Trophoblast cell (in vitro differentiated cells and primary cell): Measurements from ENCODE around the gene TSEN54.

Source experiments
- DNase-seq, 2 donors: peaks; one replicate each; pipeline ENCODE4 v3.0.0-alpha.2; 2016
- H2AFZ ChIP-seq: 2 replicates; pipeline ENCODE4 v1.6.1; 2013; ENCODE audit warnings: low read length, moderate library complexity, mild to moderate bottlenecking; ENCODE audit not compliant: insufficient read depth, poor library complexity
- H2AK5ac ChIP-seq: 2 replicates; pipeline ENCODE4 v1.6.1; 2013; ENCODE audit warnings: mild to moderate bottlenecking, low read length
- H2BK120ac ChIP-seq: 2 replicates; pipeline ENCODE4 v1.6.1; 2013; ENCODE audit warnings: low read length, mild to moderate bottlenecking, moderate library complexity; ENCODE audit not compliant: insufficient read depth, poor library complexity
- H2BK12ac ChIP-seq: 2 replicates; pipeline ENCODE4 v1.6.1; 2013; ENCODE audit warnings: mild to moderate bottlenecking, low read length, moderate library complexity
- H2BK5ac ChIP-seq: 2 replicates; pipeline ENCODE4 v1.6.1; 2013; ENCODE audit warnings: low read length, low read depth, moderate library complexity, mild to moderate bottlenecking; ENCODE audit not compliant: poor library complexity
- H3K14ac ChIP-seq: 2 replicates; pipeline ENCODE4 v1.6.1; 2013; ENCODE audit warnings: mild to moderate bottlenecking, low read length
- H3K18ac ChIP-seq: 2 replicates; pipeline ENCODE4 v1.6.1; 2013; ENCODE audit warnings: mild to moderate bottlenecking, low read length
- H3K23ac ChIP-seq: 2 replicates; pipeline ENCODE4 v1.6.1; 2013; ENCODE audit warnings: low read length
- H3K27ac ChIP-seq: 2 replicates; pipeline ENCODE4 v1.5.1; 2013; ENCODE audit warnings: low read depth, mild to moderate bottlenecking, inconsistent platforms, low read length, moderate library complexity
- H3K27me3 ChIP-seq: 2 replicates; pipeline ENCODE4 v1.6.1; 2013; ENCODE audit warnings: inconsistent platforms, mild to moderate bottlenecking, low read length, moderate library complexity; ENCODE audit not compliant: insufficient read depth
- H3K36me3 ChIP-seq, 2 experiments: 1 replicate in 1 of 2; 2 replicates in 1 of 2; pipeline ENCODE4 v1.6.1; 2013; ENCODE audit warnings: low read length in 2 of 2, mild to moderate bottlenecking in 2 of 2, moderate library complexity in 1 of 2; ENCODE audit not compliant: insufficient read depth in 2 of 2, control insufficient read depth in 1 of 2
- H3K4ac ChIP-seq: 2 replicates; pipeline ENCODE4 v1.6.1; 2013; ENCODE audit warnings: low read depth, mild to moderate bottlenecking, low read length, moderate library complexity
- H3K4me1 ChIP-seq, 2 experiments: 1 replicate in 1 of 2; 2 replicates in 1 of 2; pipeline ENCODE4 v1.6.1; 2013; ENCODE audit warnings: low read length in 2 of 2, mild to moderate bottlenecking in 2 of 2, moderate library complexity in 1 of 2; ENCODE audit not compliant: insufficient read depth in 2 of 2, control insufficient read depth in 1 of 2
- H3K4me2 ChIP-seq: 2 replicates; pipeline ENCODE4 v1.6.1; 2013; ENCODE audit warnings: inconsistent platforms, mild to moderate bottlenecking, low read length, moderate library complexity
- H3K4me3 ChIP-seq: 2 replicates; pipeline ENCODE4 v1.5.1; 2013; ENCODE audit warnings: mild to moderate bottlenecking, low read depth, low read length, inconsistent platforms
- H3K79me1 ChIP-seq: one replicate; pipeline ENCODE4 v1.6.1; 2013; ENCODE audit warnings: low read length
- H3K79me2 ChIP-seq: 2 replicates; pipeline ENCODE4 v1.6.1; 2013; ENCODE audit warnings: low read length, mild to moderate bottlenecking; ENCODE audit not compliant: control insufficient read depth, insufficient read depth, poor library complexity
- H3K9ac ChIP-seq: 2 replicates; pipeline ENCODE4 v1.6.1; 2013; ENCODE audit warnings: mild to moderate bottlenecking, low read length
- H3K9me3 ChIP-seq: 2 replicates; pipeline ENCODE4 v1.6.1; 2013; ENCODE audit warnings: low read depth, mild to moderate bottlenecking, control low read depth, inconsistent platforms, low read length; ENCODE audit not compliant: insufficient read depth
- H4K12ac ChIP-seq: 2 replicates; pipeline ENCODE4 v1.6.1; 2013; ENCODE audit warnings: low read depth, mild to moderate bottlenecking, low read length, moderate library complexity
- H4K8ac ChIP-seq: 2 replicates; pipeline ENCODE4 v1.6.1; 2013; ENCODE audit warnings: low read depth, mild to moderate bottlenecking, low read length, moderate library complexity
- H4K91ac ChIP-seq: one replicate; pipeline ENCODE4 v1.6.1; 2013; ENCODE audit warnings: low read depth, mild to moderate bottlenecking, low read length, moderate library complexity
- WGBS: extraction: QIAGEN DNeasy Blood & Tissue Kit; methylation state at CpG from one replicate; pipeline ENCODE4 v1.1.7; 2013; ENCODE audit warnings: missing lambda C conversion rate; ENCODE audit not compliant: insufficient read length, insufficient coverage; ENCODE audit errors: extremely low coverage; 5-methylcytosine and 5-hydroxymethylcytosine counted together

TSEN54 gene

GRCh38 chr17:75551266-75551665, 34.9 kb downstream of the TSEN54 start:
- peak overlapping the region; percentile 33 for H3K14ac ChIP-seq
- H3K9me3 ChIP-seq, result no peaks in the 10 kb centered on the region
- peak overlapping the region; percentile 7 for H3K18ac ChIP-seq
- peaks cover 0 to 2% of the 10 kb centered on the region in 2 experiments for H3K36me3 ChIP-seq
- peaks cover 36 to 46% of the 10 kb centered on the region in 2 experiments for H3K4me1 ChIP-seq
- peak; percentile 95 for DNase-seq
- H2BK12ac ChIP-seq, result peak overlapping the region; percentile 76
- peaks cover 21% of the 10 kb centered on the region for H3K79me1 ChIP-seq
- H3K4me2 ChIP-seq, result no peak overlapping the region
- H3K4me3 ChIP-seq, result no peak overlapping the region
- H4K91ac ChIP-seq, result peak overlapping the region; percentile 41
- H2BK120ac ChIP-seq, result no peak overlapping the region
- H2AFZ ChIP-seq, result no peak overlapping the region
- H2BK5ac ChIP-seq, result no peak overlapping the region
- no peak overlapping the region for H3K23ac ChIP-seq
- H3K4ac ChIP-seq, result no peak overlapping the region
- H4K8ac ChIP-seq, result no peak overlapping the region
- no CpG with 5 or more reads among the region's 7 CpGs for WGBS
- no peak overlapping the region for H3K9ac ChIP-seq
- H3K27me3 ChIP-seq, result no peaks in the 10 kb centered on the region
- H3K27ac ChIP-seq, result no peak overlapping the region
- H3K79me2 ChIP-seq, result no peaks in the 10 kb centered on the region
- peak overlapping the region; percentile 15 for H2AK5ac ChIP-seq
- no peak overlapping the region for H4K12ac ChIP-seq

- Histone ChIP-seq H3K4me2 (peak overlapping the region; percentile 47), H3K9ac (no peak overlapping the region), H3K14ac (peak overlapping the region; percentile 41), H3K36me3 (peaks cover 0 to 2% of the 10 kb centered on the region in 2 experiments), H3K79me2 (no peaks in the 10 kb centered on the region), H3K79me1 (peaks cover 26% of the 10 kb centered on the region), H2AFZ (no peak overlapping the region), H2BK12ac (peak overlapping the region; percentile 29), H4K8ac (peak overlapping the region; percentile 30), H3K23ac (no peak overlapping the region), H4K91ac (peak overlapping the region; percentile 58), H2BK5ac (peak overlapping the region; percentile 49), H3K4me3 (no peak overlapping the region), H2BK120ac (peak overlapping the region; percentile 50), H3K9me3 (no peaks in the 10 kb centered on the region), H3K27ac (peak overlapping the region; percentile 91), H3K4ac (no peak overlapping the region), H3K27me3 (no peaks in the 10 kb centered on the region), H2AK5ac (no peak overlapping the region), H4K12ac (no peak overlapping the region), H3K4me1 (peaks cover 43 to 55% of the 10 kb centered on the region in 2 experiments), H3K18ac (peak overlapping the region; percentile 35)
- peak; percentile 63 to 81 for DNase-seq
- WGBS, result no CpG with 5 or more reads among the region's 14 CpGs
Observed at GRCh38 chr17:75552425-75553294, 36.3 kb downstream of the TSEN54 start.

- peak overlapping the region; percentile 45 for H3K9ac ChIP-seq
- peak overlapping the region; percentile 30 for H4K8ac ChIP-seq
- no peak overlapping the region for H3K4ac ChIP-seq
- DNase-seq, result peak; percentile 70 to 92
- peak overlapping the region; percentile 91 for H3K27ac ChIP-seq
- H3K27me3 ChIP-seq, result no peaks in the 10 kb centered on the region
- H3K9me3 ChIP-seq, result no peaks in the 10 kb centered on the region
- peaks cover 0 to 6% of the 10 kb centered on the region in 2 experiments for H3K36me3 ChIP-seq
- H3K4me2 ChIP-seq, result peak overlapping the region; percentile 47
- no peak overlapping the region for H2AFZ ChIP-seq
- no CpG with 5 or more reads among the region's 8 CpGs for WGBS
- H3K79me2 ChIP-seq, result no peaks in the 10 kb centered on the region
- H3K4me1 ChIP-seq, result peaks cover 47 to 58% of the 10 kb centered on the region in 2 experiments
- no peak overlapping the region for H4K12ac ChIP-seq
- H2BK5ac ChIP-seq, result peak overlapping the region; percentile 49
- no peak overlapping the region for H3K23ac ChIP-seq
- H3K18ac ChIP-seq, result peak overlapping the region; percentile 73
- H2AK5ac ChIP-seq, result no peak overlapping the region
- no peak overlapping the region for H3K4me3 ChIP-seq
- H3K79me1 ChIP-seq, result peaks cover 29% of the 10 kb centered on the region
- peak overlapping the region; percentile 40 for H2BK120ac ChIP-seq
- H4K91ac ChIP-seq, result peak overlapping the region; percentile 58
- no peak overlapping the region for H3K14ac ChIP-seq
- H2BK12ac ChIP-seq, result peak overlapping the region; percentile 82
Observed at GRCh38 chr17:75553295-75554110, 37.2 kb downstream of the TSEN54 start.

GRCh38 chr17:75555679-75556153, 39.4 kb downstream of the TSEN54 start:
- Histone ChIP-seq H3K9me3 (no peaks in the 10 kb centered on the region), H3K27me3 (no peaks in the 10 kb centered on the region), H3K4ac (peak overlapping the region; percentile 17), H4K8ac (no peak overlapping the region), H3K18ac (peak overlapping the region; percentile 60), H3K79me1 (peaks cover 22% of the 10 kb centered on the region), H4K91ac (peak overlapping the region; percentile 30), H3K36me3 (peaks cover 4 to 14% of the 10 kb centered on the region in 2 experiments), H2AFZ (no peak overlapping the region), H3K4me3 (no peak overlapping the region), H4K12ac (no peak overlapping the region), H3K4me2 (no peak overlapping the region), H3K23ac (no peak overlapping the region), H3K27ac (no peak overlapping the region), H2BK5ac (no peak overlapping the region), H2BK120ac (peak overlapping the region; percentile 17), H2BK12ac (peak overlapping the region; percentile 42), H3K79me2 (no peaks in the 10 kb centered on the region), H2AK5ac (peak overlapping the region; percentile 78), H3K14ac (peak overlapping the region; percentile 30), H3K4me1 (peaks cover 32 to 43% of the 10 kb centered on the region in 2 experiments), H3K9ac (no peak overlapping the region)
- peak in 1 of 2 donors; percentile 19 for DNase-seq
- no CpG with 5 or more reads among the region's 21 CpGs for WGBS
